Natural killer cell (primary cell): ENCODE measurements around the gene DES. TPM values are rescaled to one million over a fixed set of nuclear protein-coding genes. Genes with fewer than 3 reads are reported as not detected.
A peak's percentile ranks its signal among the peaks of the same experiment; 100 is the strongest.
"Not testable (repeated sequence)": the region's sequence is repeated elsewhere in the genome, so short reads cannot be mapped to it uniquely, and the experiment has no call there.

Source experiments
- ATAC-seq, 3 donors: fragments of 150-1000 bp in 2 of 3; fragments of 200-7000 bp in 1 of 3; cut with Tn5 transposase; 1 replicate in 1 of 3; 2 replicates in 2 of 3; pipeline ENCODE4 v1.10.0; 2021; ENCODE audit warnings: mild to moderate bottlenecking in 2 of 3, moderate library complexity in 2 of 3
- DNase-seq, 2 donors: peaks; one replicate each; pipeline versions ENCODE4 v3.0.0 to v3.0.0-alpha.2; 2013 to 2021; ENCODE audit warnings: mixed read lengths in 1 of 2
- H3K27ac ChIP-seq: one replicate; pipeline ENCODE4 v1.5.1; 2013; ENCODE audit warnings: mild to moderate bottlenecking, low read length
- H3K27me3 ChIP-seq: one replicate; pipeline ENCODE4 v1.6.1; 2013; ENCODE audit warnings: low read length; ENCODE audit not compliant: control insufficient read depth, insufficient read depth
- H3K36me3 ChIP-seq: one replicate; pipeline ENCODE4 v1.6.1; 2013; ENCODE audit warnings: low read length; ENCODE audit not compliant: control insufficient read depth, insufficient read depth
- H3K4me1 ChIP-seq: one replicate; pipeline ENCODE4 v1.6.1; 2013; ENCODE audit warnings: low read length; ENCODE audit not compliant: control insufficient read depth, insufficient read depth
- H3K4me3 ChIP-seq: one replicate; pipeline ENCODE4 v1.5.1; 2013; ENCODE audit warnings: low read length
- H3K9me3 ChIP-seq: one replicate; pipeline ENCODE4 v1.6.1; 2013; ENCODE audit warnings: low read length; ENCODE audit not compliant: control insufficient read depth, insufficient read depth
- H3K27ac Mint-ChIP-seq, 2 donors: one replicate each; pipeline ENCODE4 v1.8.0; 2022; ENCODE audit warnings: mild to moderate bottlenecking in 2 of 2, mixed read lengths in 2 of 2, moderate library complexity in 1 of 2
- H3K27me3 Mint-ChIP-seq, 2 donors: one replicate each; pipeline ENCODE4 v1.8.0; 2022; ENCODE audit warnings: low read depth in 2 of 2, mixed read lengths in 2 of 2
- H3K36me3 Mint-ChIP-seq: one replicate; pipeline ENCODE4 v1.8.0; 2022; ENCODE audit warnings: mixed read lengths
- H3K4me1 Mint-ChIP-seq, 2 donors: one replicate each; pipeline ENCODE4 v1.8.0; 2022; ENCODE audit warnings: mixed read lengths in 2 of 2
- H3K4me3 Mint-ChIP-seq: one replicate; pipeline ENCODE4 v1.8.0; 2022; ENCODE audit warnings: mild to moderate bottlenecking, moderate library complexity, mixed read lengths
- H3K9me3 Mint-ChIP-seq, 2 donors: one replicate each; pipeline ENCODE4 v1.8.0; 2022; ENCODE audit warnings: mixed read lengths in 2 of 2
- CTCF ChIP-seq: fragments of 200-600 bp; IDR thresholded peaks from one replicate; pipeline ENCODE4 v1.8.0; 2022; ENCODE audit warnings: antibody characterized with exemption
- WGBS: methylation state at CpG from one replicate; pipeline ENCODE4 v1.1.7; 2013; ENCODE audit warnings: missing lambda C conversion rate; ENCODE audit not compliant: insufficient coverage; 5-methylcytosine and 5-hydroxymethylcytosine counted together
- intact Hi-C: fragments of 100-400 bp; cut with micrococcal nuclease; formaldehyde crosslinking; loops from one replicate; pipeline ENCODE4 v1.14.2; 2022
- total RNA-seq, 4 donors: library from RNA; stranded (reverse); fragments of 120-200 nt in 1 of 4; gene quantifications; one replicate each; pipeline versions ENCODE4 v1.2.3 to v1.2.4, GENCODE V29; 2013 to 2022

DES gene
- total RNA-seq, 3 donors from 2014 or later (not counting 1 experiment from before 2014, with no cell fraction given): not detected

GRCh38 chr2:219388907-219389156 lies 29.3 kb upstream of the DES start:
- H3K36me3 Mint-ChIP-seq: peaks cover under 1% of the 10 kb centered on the region
- peaks cover 22% of the 10 kb centered on the region for H3K36me3 ChIP-seq
- peaks cover 0 to 21% of the 10 kb centered on the region in 2 donors for H3K4me1 Mint-ChIP-seq
- WGBS: 64% methylated on average over 6 of the region's 6 CpGs
- H3K27me3 ChIP-seq: no peaks in the 10 kb centered on the region
- H3K9me3 Mint-ChIP-seq: no peaks in the 10 kb centered on the region
- peak overlapping the region; percentile 71 for H3K27ac ChIP-seq
- H3K9me3 ChIP-seq: no peaks in the 10 kb centered on the region
- H3K27me3 Mint-ChIP-seq: peaks cover 3 to 4% of the 10 kb centered on the region in 2 donors
- peaks cover 18% of the 10 kb centered on the region for H3K4me1 ChIP-seq
- ATAC-seq (no peak), DNase-seq (no peak)
- intact Hi-C loops: loop anchor here (1.0 to 10.0 kb wide), 5 partner anchors 110 to 822 kb away; partner anchors contain the start of genes BCS1L, CNOT9, CNPPD1 and DNAJB2
- peak overlapping the region; percentile 92 to 98 for H3K27ac Mint-ChIP-seq
- no peak for TF ChIP-seq CTCF
- peak overlapping the region; percentile 12 for H3K4me3 ChIP-seq
- peak overlapping the region; percentile 63 for H3K4me3 Mint-ChIP-seq

- H3K4me1 Mint-ChIP-seq: peaks cover 0 to 5% of the 10 kb centered on the region in 2 donors
- DNase-seq (no peak), ATAC-seq (no peak)
- H3K27me3 Mint-ChIP-seq: peaks cover 4 to 10% of the 10 kb centered on the region in 2 donors
- H3K36me3 ChIP-seq: no peaks in the 10 kb centered on the region
- peaks cover 7% of the 10 kb centered on the region for H3K4me1 ChIP-seq
- no peaks in the 10 kb centered on the region for H3K36me3 Mint-ChIP-seq
- H3K27ac ChIP-seq: no peak overlapping the region
- intact Hi-C loops: no loop called here
- H3K4me3 Mint-ChIP-seq: no peak overlapping the region
- H3K4me3 ChIP-seq: no peak overlapping the region
- WGBS: 92% methylated on average over 8 of the region's 9 CpGs
- H3K9me3 ChIP-seq: no peaks in the 10 kb centered on the region
- no peaks in the 10 kb centered on the region for H3K9me3 Mint-ChIP-seq
- H3K27me3 ChIP-seq: no peaks in the 10 kb centered on the region
- TF ChIP-seq CTCF: no peak
- no peak overlapping the region for H3K27ac Mint-ChIP-seq
Measured at GRCh38 chr2:219392754-219393153, 25.4 kb upstream of the DES start.

DNA sequence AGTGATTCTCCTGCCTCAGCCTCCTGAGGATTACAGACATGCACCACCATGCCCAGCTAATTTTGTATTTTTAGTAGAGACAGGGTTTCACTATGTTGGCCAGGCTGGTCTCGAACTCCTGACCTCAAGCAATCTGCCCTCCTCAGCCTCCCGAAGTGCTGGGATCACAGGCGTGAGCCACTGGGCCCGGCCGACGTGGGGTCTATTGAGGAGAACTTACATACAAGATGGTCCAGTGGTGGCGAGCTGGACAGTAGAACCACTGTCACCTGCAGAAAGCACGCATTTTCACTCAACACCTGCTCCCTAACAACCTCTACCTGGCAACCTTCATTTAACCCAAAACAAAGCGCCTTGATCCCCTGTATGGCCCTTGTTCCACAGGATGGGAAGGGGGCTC lies 23.1 kb upstream of the DES start:
- H3K4me1 Mint-ChIP-seq, intact Hi-C loops, ATAC-seq, DNase-seq, H3K4me1 ChIP-seq, H3K36me3 ChIP-seq, H3K4me3 Mint-ChIP-seq, H3K27me3 ChIP-seq, H3K36me3 Mint-ChIP-seq, H3K9me3 Mint-ChIP-seq, H3K9me3 ChIP-seq, H3K27ac Mint-ChIP-seq, H3K27ac ChIP-seq, H3K4me3 ChIP-seq: not testable (repeated sequence)
- H3K27me3 Mint-ChIP-seq: peaks cover 5 to 10% of the 10 kb centered on the region in 2 donors
- 91% methylated on average over 9 of the region's 9 CpGs for WGBS

- ATAC-seq (no peak), DNase-seq (no peak)
- no peak overlapping the region for H3K4me3 ChIP-seq
- peaks cover 9 to 10% of the 10 kb centered on the region in 2 donors for H3K27me3 Mint-ChIP-seq
- H3K27ac Mint-ChIP-seq: no peak overlapping the region
- no peaks in the 10 kb centered on the region for H3K36me3 Mint-ChIP-seq
- no peaks in the 10 kb centered on the region for H3K4me1 Mint-ChIP-seq
- 92% methylated on average over 3 of the region's 3 CpGs for WGBS
- intact Hi-C loops: no loop called here
- no peaks in the 10 kb centered on the region for H3K36me3 ChIP-seq
- H3K9me3 ChIP-seq: no peaks in the 10 kb centered on the region
- no peak overlapping the region for H3K4me3 Mint-ChIP-seq
- H3K4me1 ChIP-seq: no peaks in the 10 kb centered on the region
- no peaks in the 10 kb centered on the region for H3K27me3 ChIP-seq
- H3K27ac ChIP-seq: no peak overlapping the region
- no peaks in the 10 kb centered on the region for H3K9me3 Mint-ChIP-seq
- TF ChIP-seq CTCF: no peak
Measured at GRCh38 chr2:219395609-219396008, 22.6 kb upstream of the DES start.
